ENCODE measurements around the gene SLC39A11. TPM values are rescaled to one million over a fixed set of nuclear protein-coding genes. Genes with fewer than 3 reads are reported as not detected.

SLC39A11 gene
- total RNA-seq, 3 donors from 2014 or later, result 31.6 to 71.6 (median 51.6) TPM

DNA sequence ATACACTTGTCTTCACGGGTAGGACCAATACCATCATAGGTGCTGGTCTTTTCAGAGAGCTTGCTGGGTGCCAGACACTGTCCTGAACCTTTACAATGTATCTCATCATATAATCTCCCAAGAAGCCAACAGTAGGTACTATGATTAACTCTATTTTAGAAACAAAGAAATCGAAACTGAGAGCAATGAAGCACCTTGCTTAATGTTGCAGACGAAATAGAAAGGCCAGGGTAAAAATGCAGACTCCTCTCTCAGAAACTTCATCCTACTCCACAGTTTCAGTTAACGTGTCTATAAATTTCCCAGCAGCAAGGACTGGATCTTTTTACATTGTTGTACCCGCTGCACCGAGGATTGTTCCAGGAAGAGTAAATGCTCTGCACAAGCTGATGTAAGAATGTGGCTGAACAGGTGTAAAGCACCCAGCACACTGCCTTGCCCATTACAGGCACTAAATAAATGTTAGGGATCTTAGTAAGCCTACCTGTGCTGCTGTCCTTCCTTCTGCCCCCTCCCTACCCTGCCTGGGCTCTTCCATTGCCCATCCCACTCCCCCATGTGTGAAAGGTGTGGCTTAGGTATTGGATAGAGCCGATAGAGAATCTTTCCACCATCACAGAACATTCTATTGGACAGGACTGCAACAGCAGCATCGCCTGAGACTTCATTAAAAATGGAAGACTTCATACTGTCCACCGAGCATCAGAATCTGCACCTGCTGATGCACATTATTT, 495.0 kb downstream of the SLC39A11 start:
- no peaks in the 10 kb centered on the region for H3K36me3 ChIP-seq (ENCODE audit: low read depth)
- H3K9me3 ChIP-seq, result no peaks in the 10 kb centered on the region
- ATAC-seq (peak; percentile 50), DNase-seq (no peak)
- TF ChIP-seq CTCF (IDR thresholded peaks at IDR 0.05), result no peak
- intact Hi-C loops (cut with DNase I, micrococcal nuclease), result no loop called here
- no peak overlapping the region for H3K4me3 ChIP-seq
- peaks cover 7% of the 10 kb centered on the region for H3K4me1 ChIP-seq (ENCODE audit: low read depth)

Other genes starting within 250 kb of the SLC39A11 start
- 1 to 10 TPM in 2 of 3 donors, under 1 TPM in 1; 0.89 to 3.2 (median 1.8) TPM for gene SSTR2, start 72.3 kb upstream of the SLC39A11 start, total RNA-seq
- gene COG1, start 100.4 kb upstream of the SLC39A11 start, total RNA-seq, result 10 to 100 TPM; 55.7 to 66.0 (median 57.9) TPM
- not detected for gene CPSF4L, start 169.2 kb upstream of the SLC39A11 start, total RNA-seq
- gene CDC42EP4, start 219.3 kb upstream of the SLC39A11 start, total RNA-seq, result 10 to 100 TPM; 54.6 to 95.2 (median 75.9) TPM